Heart left ventricle (tissue), 16 donors: ENCODE data around the gene SENP8. TPM values are rescaled to one million over a fixed set of nuclear protein-coding genes. Genes with fewer than 3 reads are reported as not detected.
A peak's percentile ranks its signal among the peaks of the same experiment; 100 is the strongest.

ENCODE experiments used
- ATAC-seq, 4 donors: fragments of 200-7000 bp; cut with Tn5 transposase; one replicate each; pipeline ENCODE4 v1.9.1; 2020 to 2022; ENCODE audit warnings: moderate library complexity in 4 of 4, mild to moderate bottlenecking in 3 of 4, moderate number of reproducible peaks in 1 of 4
- DNase-seq, 5 donors: peaks; one replicate each; pipeline ENCODE4 v3.0.0-alpha.2; 2020
- H3K27ac ChIP-seq, 12 donors: fragments of 200-600 bp; sonication (generic) in 4 of 12; one replicate each; pipeline versions ENCODE4 v1.5.0 to v1.8.0; 2016 to 2022; ENCODE audit warnings: mild to moderate bottlenecking in 2 of 12
- H3K27me3 ChIP-seq, 9 donors: fragments of 200-600 bp; sonication (generic) in 2 of 9; one replicate each; pipeline versions ENCODE4 v1.5.1 to v1.8.0; 2016 to 2022; ENCODE audit warnings: mild to moderate bottlenecking in 3 of 9
- H3K36me3 ChIP-seq, 9 donors: fragments of 200-600 bp; sonication (generic) in 2 of 9; one replicate each; pipeline versions ENCODE4 v1.5.0 to v1.8.0; 2018 to 2022; ENCODE audit warnings: mild to moderate bottlenecking in 2 of 9
- H3K4me1 ChIP-seq, 12 donors: fragments of 200-600 bp; sonication (generic) in 4 of 12; one replicate each; pipeline versions ENCODE4 v1.5.0 to v1.8.0; 2016 to 2022; ENCODE audit warnings: mild to moderate bottlenecking in 3 of 12
- H3K4me3 ChIP-seq, 12 donors: fragments of 200-600 bp; sonication (generic) in 4 of 12; one replicate each; pipeline versions ENCODE4 v1.5.0 to v1.8.0; 2017 to 2022; ENCODE audit warnings: mild to moderate bottlenecking in 9 of 12, moderate library complexity in 4 of 12
- H3K9me3 ChIP-seq, 12 donors: fragments of 200-600 bp; sonication (generic) in 4 of 12; one replicate each; pipeline versions ENCODE4 v1.5.0 to v1.8.0; 2016 to 2022; ENCODE audit warnings: mild to moderate bottlenecking in 1 of 12
- POLR2A ChIP-seq, 2 donors: fragments of 450-650 bp; IDR thresholded peaks; one replicate each; pipeline ENCODE4 v1.6.1; 2017; ENCODE audit warnings: antibody characterized with exemption in 2 of 2, mild to moderate bottlenecking in 2 of 2, moderate library complexity in 2 of 2
- WGBS, 4 donors: extraction: QIAGEN DNeasy Blood & Tissue Kit in 2 of 4; methylation state at CpG; one replicate each; pipeline versions ENCODE4 v1.1.5 to v1.1.7; 2013 to 2018; 5-methylcytosine and 5-hydroxymethylcytosine counted together
- intact Hi-C, 10 donors: fragments of 100-400 bp; cut with DNase I; formaldehyde crosslinking; loops; one replicate each; pipeline versions ENCODE4 v1.11.1 to v1.14.2; 2022
- polyA plus RNA-seq, 2 donors: library from polyadenylated mRNA; stranded (reverse); fragments of 200-250 nt; gene quantifications; one replicate each; pipeline ENCODE4 v1.2.3, GENCODE V29; 2013
- total RNA-seq, 9 donors: library from RNA; depleted of rRNA in 2 of 9; stranded (reverse); fragments of >200 nt in 2 of 9; fragmentation: NEBNext Ultra II Directional in 3 of 9; extraction: Animal tissue kit (Norgen Biotek cat#: 25700) in 3 of 9; gene quantifications; one replicate each; pipeline versions ENCODE4 v1.1.0 to v1.2.4, GENCODE V29; 2016 to 2023
- TF ChIP-seq, protein P1 (sequence below), 12 donors: fragments of 200-600 bp; sonication (generic) in 4 of 12; IDR thresholded peaks; one replicate each; pipeline versions ENCODE4 v1.5.0 to v1.8.0; 2018 to 2022; ENCODE audit warnings: antibody characterized with exemption in 12 of 12, mild to moderate bottlenecking in 5 of 12
- donor health status: ischemic (EF 13 %, LVEDD 7.1; RV severe dilation, severe dysfunction).
- donor health status: healthy with polysubstance abuse.
- donor health status: DM: no; HTN: yes; CAD: no.
- donor health status: DM: no; HTN: no; CAD: no.
- donor health status: ischemic (EF 25% LVEDD 6.9; RV normal size, moderate dysfunction).
- donor health status: ischemic (EF 25% LVEDD 5.7; RV mildly dilated, moderate dysfunction).
- donor health status: healthy.
- donor health status: DM: yes; HTN: yes; CAD: no.
- donor health status: ischemic (EF 35%, LVEDD 5.7; RV mildly dilated, moderate dysfunction).
- donor health status: nonischemic (EF 11% LVEDD 7.7; RV severe dilation, severe dysfunction).
- donor health status: DM: yes; HTN: yes; CAD: no.
- donor health status: PGD.
- donor health status: ischemic (EF 29% LVEDD 5.4; RV normal size, mild dysfunction).
- donor health status: nonischemic (EF 23%, LVEDD 6.1; RV moderate dilation, normal function).

Gene SENP8
- total and polyA plus RNA-seq, 11 donors, result 2.1 to 7.6 (median 4.7) TPM

DNA sequence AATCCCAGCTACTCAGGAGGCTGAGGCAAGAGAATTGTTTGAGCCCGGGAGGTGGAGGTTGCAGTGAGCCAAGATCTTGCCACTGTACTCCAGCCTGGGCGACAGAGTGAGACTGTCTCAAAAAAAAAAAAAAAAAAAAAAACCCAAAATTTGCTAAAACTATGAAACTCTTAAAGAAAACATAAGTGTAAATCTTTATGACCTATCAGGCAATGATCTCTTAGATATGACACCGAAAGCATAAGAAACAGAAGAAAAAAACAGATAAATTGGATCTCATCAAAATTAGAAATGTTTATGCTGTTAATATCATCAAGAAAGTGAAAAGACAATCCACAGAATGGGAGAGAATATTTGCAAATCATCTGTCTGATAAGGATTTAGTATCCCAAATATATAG, 64.0 kb downstream of the SENP8 start:
- Histone ChIP-seq H3K36me3 (no peaks in the 10 kb centered on the region), H3K4me1 (peaks cover 0 to 28% (median 18%) of the 10 kb centered on the region in 12 donors), H3K27me3 (peaks cover 0 to 22% (median 7%) of the 10 kb centered on the region in 9 donors), H3K27ac (no peak overlapping the region), H3K9me3 (no peaks in the 10 kb centered on the region), H3K4me3 (no peak overlapping the region)
- ATAC-seq (no peak), DNase-seq (no peak)
- no peak for TF ChIP-seq POLR2A (IDR thresholded peaks at IDR 0.05)
- TF ChIP-seq, protein P1, sequence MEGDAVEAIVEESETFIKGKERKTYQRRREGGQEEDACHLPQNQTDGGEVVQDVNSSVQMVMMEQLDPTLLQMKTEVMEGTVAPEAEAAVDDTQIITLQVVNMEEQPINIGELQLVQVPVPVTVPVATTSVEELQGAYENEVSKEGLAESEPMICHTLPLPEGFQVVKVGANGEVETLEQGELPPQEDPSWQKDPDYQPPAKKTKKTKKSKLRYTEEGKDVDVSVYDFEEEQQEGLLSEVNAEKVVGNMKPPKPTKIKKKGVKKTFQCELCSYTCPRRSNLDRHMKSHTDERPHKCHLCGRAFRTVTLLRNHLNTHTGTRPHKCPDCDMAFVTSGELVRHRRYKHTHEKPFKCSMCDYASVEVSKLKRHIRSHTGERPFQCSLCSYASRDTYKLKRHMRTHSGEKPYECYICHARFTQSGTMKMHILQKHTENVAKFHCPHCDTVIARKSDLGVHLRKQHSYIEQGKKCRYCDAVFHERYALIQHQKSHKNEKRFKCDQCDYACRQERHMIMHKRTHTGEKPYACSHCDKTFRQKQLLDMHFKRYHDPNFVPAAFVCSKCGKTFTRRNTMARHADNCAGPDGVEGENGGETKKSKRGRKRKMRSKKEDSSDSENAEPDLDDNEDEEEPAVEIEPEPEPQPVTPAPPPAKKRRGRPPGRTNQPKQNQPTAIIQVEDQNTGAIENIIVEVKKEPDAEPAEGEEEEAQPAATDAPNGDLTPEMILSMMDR (IDR thresholded peaks at IDR 0.05), result no peak
- intact Hi-C loops, result no loop called here
- 93 to 98% (median 94%) methylated on average over 3 of the region's 3 CpGs for WGBS, 4 donors

- no peaks in the 10 kb centered on the region for H3K36me3 ChIP-seq
- no peak for DNase-seq
- TF ChIP-seq, protein P1 (IDR thresholded peaks at IDR 0.05), result no peak
- no peak for TF ChIP-seq POLR2A (IDR thresholded peaks at IDR 0.05)
- H3K27ac ChIP-seq, result no peak overlapping the region
- H3K4me3 ChIP-seq, result no peak overlapping the region
- ATAC-seq, result no peak
- WGBS, 4 donors, result 90 to 96% (median 95%) methylated on average over 3 of the region's 3 CpGs
- intact Hi-C loops, result no loop called here
- H3K9me3 ChIP-seq, result no peaks in the 10 kb centered on the region
- H3K27me3 ChIP-seq, result peaks cover 0 to 22% (median 7%) of the 10 kb centered on the region in 9 donors
- H3K4me1 ChIP-seq, result peaks cover 0 to 28% (median 18%) of the 10 kb centered on the region in 12 donors
Measured at GRCh38 chr15:72182673-72183072, 64.5 kb downstream of the SENP8 start.

GRCh38 chr15:72183781-72184164, 65.6 kb downstream of the SENP8 start:
- 28 to 72% (median 34%) methylated on average over 3 to 12 of the region's 12 CpGs for WGBS, 4 donors
- TF ChIP-seq, protein P1 (IDR thresholded peaks at IDR 0.05), result no peak
- ATAC-seq, result peak in 1 of 4 donors; percentile 12
- intact Hi-C loops, result no loop called here
- Histone ChIP-seq H3K4me1 (peaks cover 0 to 28% (median 18%) of the 10 kb centered on the region in 12 donors), H3K27me3 (peaks cover 0 to 22% (median 7%) of the 10 kb centered on the region in 9 donors), H3K27ac (no peak overlapping the region), H3K36me3 (no peaks in the 10 kb centered on the region), H3K9me3 (no peaks in the 10 kb centered on the region), H3K4me3 (peak overlapping the region in 8 of 12 donors; percentile 21 to 44 (median 33))
- no peak for DNase-seq

DNA sequence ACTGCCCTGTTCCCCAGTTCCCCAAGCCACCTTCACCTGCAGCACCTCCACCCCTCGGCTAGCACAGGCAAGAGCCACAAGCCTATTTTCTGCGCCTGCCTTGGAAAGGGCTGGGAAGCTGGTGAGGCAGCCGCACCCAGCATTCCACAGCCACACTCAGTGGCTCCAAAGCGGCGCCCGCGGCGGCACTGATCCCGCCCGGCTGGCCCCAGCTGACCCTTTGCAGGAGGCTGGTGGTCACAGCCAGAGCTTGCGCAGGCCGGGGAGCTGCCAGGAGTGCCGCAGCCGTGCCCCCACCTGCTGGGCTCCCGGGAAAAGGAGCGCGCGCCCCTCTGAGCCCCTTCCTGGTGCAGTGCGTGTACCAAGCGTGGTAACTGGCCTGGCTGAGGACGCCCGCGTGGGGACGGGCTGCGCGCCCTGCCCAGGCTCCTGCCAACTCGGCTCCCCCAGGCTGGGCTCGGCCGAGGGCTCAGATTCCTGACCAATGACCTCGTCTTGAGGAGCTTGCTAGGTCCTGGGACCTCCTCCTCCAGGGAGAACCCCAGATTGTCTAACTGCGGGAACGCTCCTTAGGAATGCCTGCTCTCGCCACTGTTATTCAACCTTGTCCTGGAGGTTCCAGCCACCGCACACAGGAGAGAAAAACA, 66.1 kb downstream of the SENP8 start:
- Histone ChIP-seq H3K27ac (no peak overlapping the region), H3K27me3 (peaks cover 0 to 22% (median 7%) of the 10 kb centered on the region in 9 donors), H3K36me3 (no peaks in the 10 kb centered on the region), H3K9me3 (no peaks in the 10 kb centered on the region), H3K4me3 (peak overlapping the region in 10 of 12 donors; percentile 1 to 44 (median 30)), H3K4me1 (peaks cover 0 to 27% (median 18%) of the 10 kb centered on the region in 12 donors)
- peak; percentile 58 to 83 (median 77) for ATAC-seq
- DNase-seq, result no peak
- intact Hi-C loops, result no loop called here
- TF ChIP-seq, protein P1 (IDR thresholded peaks at IDR 0.05), result no peak
- TF ChIP-seq POLR2A (IDR thresholded peaks at IDR 0.05), result no peak
- WGBS, 4 donors, result 8 to 21% (median 14%) methylated on average over 13 to 34 of the region's 34 CpGs
